Measurements from ENCODE around the gene NFKBIZ.

GRCh38 chr3:101851072-101851770, 1.9 kb downstream of the NFKBIZ start:
- TF ChIP-seq CTCF (conservative IDR thresholded peaks at IDR 0.05; ENCODE audit: low read depth, low read length) (no peak), EZH2phosphoT487 (IDR thresholded peaks at IDR 0.05; ENCODE audit: borderline replicate concordance, low read length) (no peak), EZH2 (IDR thresholded peaks at IDR 0.05; ENCODE audit: low read length, unreplicated experiment) (no peak)

Data from PC-3 (cell line).